ENCODE results near the gene CMC2. TPM values are rescaled to one million over a fixed set of nuclear protein-coding genes. Genes with fewer than 3 reads are reported as not detected.

Gene CMC2
- total RNA-seq, 2 donors from 2014 or later: 20.5 to 61.7 TPM

DNA sequence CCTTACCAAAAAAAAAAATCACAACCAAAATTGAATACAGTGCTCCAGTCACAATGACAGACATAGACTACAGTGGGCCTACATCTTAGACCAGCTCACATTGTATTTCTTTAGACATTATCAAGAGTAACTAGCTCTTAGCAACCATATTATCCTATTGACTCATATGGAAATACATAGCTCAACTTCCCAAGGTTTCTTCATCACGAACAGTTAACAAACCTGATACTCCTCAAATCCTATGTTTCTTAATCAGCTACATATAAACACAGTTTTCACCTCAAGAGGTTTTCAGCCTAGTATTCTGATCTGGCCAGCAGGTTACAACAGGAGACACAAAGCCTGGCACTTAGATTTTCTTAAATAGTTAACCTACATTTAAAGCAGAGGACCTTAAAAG is 29.7 kb downstream of the CMC2 start:
- Histone ChIP-seq H3K4me3 (no peak overlapping the region), H3K36me3 (peaks cover 20% of the 10 kb centered on the region), H3K27ac (no peak overlapping the region), H3K9me3 (no peaks in the 10 kb centered on the region), H3K4me1 (ENCODE audit: control insufficient read depth in 1 of 2, low read depth in 2 of 2) (peaks cover 0 to 4% of the 10 kb centered on the region in 2 donors), H3K27me3 (replicated peaks; ENCODE audit: insufficient read depth) (no peaks in the 10 kb centered on the region)
- ATAC-seq (ENCODE audit: insufficient number of reproducible peaks, low FRiP score, low read depth): no peak
- no peak for DNase-seq (ENCODE audit: low spot score)
- TF ChIP-seq, protein P1, sequence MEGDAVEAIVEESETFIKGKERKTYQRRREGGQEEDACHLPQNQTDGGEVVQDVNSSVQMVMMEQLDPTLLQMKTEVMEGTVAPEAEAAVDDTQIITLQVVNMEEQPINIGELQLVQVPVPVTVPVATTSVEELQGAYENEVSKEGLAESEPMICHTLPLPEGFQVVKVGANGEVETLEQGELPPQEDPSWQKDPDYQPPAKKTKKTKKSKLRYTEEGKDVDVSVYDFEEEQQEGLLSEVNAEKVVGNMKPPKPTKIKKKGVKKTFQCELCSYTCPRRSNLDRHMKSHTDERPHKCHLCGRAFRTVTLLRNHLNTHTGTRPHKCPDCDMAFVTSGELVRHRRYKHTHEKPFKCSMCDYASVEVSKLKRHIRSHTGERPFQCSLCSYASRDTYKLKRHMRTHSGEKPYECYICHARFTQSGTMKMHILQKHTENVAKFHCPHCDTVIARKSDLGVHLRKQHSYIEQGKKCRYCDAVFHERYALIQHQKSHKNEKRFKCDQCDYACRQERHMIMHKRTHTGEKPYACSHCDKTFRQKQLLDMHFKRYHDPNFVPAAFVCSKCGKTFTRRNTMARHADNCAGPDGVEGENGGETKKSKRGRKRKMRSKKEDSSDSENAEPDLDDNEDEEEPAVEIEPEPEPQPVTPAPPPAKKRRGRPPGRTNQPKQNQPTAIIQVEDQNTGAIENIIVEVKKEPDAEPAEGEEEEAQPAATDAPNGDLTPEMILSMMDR (IDR thresholded peaks at IDR 0.05): no peak

DNA sequence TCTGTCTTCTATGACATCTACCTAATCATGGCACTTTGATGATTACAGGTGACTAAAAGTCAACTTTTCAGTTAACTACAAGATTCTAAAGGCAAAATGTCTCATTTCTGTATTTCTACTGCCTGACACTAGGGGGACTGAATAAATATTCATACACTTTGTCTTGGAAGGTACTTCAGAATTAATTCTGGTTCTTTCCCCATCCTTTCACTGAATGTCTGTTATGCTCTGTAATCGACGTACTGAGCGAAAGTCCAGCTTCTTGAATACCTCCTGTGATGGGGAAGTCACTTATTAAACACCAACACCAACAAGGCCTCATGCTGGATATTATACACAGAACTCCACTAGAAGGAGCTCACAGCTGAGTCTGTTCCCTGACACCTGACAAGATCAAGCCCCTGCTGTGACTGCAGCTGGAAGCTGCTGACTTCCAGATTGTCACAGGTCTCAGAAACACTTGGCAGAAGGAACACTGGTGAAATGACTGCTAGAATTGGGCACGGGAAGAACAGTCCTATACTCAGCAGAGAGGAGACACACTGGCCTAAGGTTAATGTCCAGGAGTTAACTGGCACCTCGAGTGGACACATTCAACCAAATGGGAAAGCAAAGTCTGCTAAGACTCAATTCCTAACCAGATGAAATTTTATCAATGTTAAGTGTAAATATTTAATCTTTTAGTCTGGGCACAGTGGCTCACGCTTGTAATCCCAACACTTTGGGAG is 31.9 kb downstream of the CMC2 start:
- peaks cover 18% of the 10 kb centered on the region for H3K36me3 ChIP-seq
- no peak for DNase-seq (ENCODE audit: low spot score)
- no peak overlapping the region for H3K4me3 ChIP-seq
- ATAC-seq (ENCODE audit: insufficient number of reproducible peaks, low FRiP score, low read depth): no peak
- no peaks in the 10 kb centered on the region for H3K9me3 ChIP-seq
- TF ChIP-seq, protein P1 (IDR thresholded peaks at IDR 0.05): no peak
- H3K4me1 ChIP-seq (ENCODE audit: control insufficient read depth in 1 of 2, low read depth in 2 of 2): no peaks in the 10 kb centered on the region
- H3K27ac ChIP-seq: no peak overlapping the region
- H3K27me3 ChIP-seq (replicated peaks; ENCODE audit: insufficient read depth): no peaks in the 10 kb centered on the region

DNA sequence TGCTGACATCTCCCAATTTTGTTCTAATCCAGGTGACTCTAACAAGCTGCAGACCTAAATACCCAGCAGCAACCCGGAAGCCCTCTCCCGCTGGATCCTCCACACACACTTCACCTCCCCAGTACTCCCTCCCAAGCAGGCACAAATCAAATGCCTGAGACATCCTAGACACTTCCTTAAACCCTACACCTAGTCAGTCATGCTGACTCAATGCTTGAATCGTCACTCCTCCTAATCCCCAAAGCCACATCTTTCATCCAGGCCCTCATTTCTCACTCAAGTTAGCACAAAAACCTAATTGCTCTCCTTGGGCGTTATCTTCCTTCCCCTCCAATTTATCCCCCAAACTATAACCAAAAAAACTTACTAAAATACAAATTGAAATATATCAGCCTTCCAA is 32.7 kb downstream of the CMC2 start:
- no peaks in the 10 kb centered on the region for H3K9me3 ChIP-seq
- ATAC-seq (ENCODE audit: insufficient number of reproducible peaks, low FRiP score, low read depth) (no peak), DNase-seq (ENCODE audit: low spot score) (no peak)
- no peaks in the 10 kb centered on the region for H3K4me1 ChIP-seq (ENCODE audit: control insufficient read depth in 1 of 2, low read depth in 2 of 2)
- TF ChIP-seq, protein P1 (IDR thresholded peaks at IDR 0.05): no peak
- H3K27ac ChIP-seq: no peak overlapping the region
- H3K27me3 ChIP-seq (replicated peaks; ENCODE audit: insufficient read depth): no peaks in the 10 kb centered on the region
- peaks cover 14% of the 10 kb centered on the region for H3K36me3 ChIP-seq
- H3K4me3 ChIP-seq: no peak overlapping the region

DNA sequence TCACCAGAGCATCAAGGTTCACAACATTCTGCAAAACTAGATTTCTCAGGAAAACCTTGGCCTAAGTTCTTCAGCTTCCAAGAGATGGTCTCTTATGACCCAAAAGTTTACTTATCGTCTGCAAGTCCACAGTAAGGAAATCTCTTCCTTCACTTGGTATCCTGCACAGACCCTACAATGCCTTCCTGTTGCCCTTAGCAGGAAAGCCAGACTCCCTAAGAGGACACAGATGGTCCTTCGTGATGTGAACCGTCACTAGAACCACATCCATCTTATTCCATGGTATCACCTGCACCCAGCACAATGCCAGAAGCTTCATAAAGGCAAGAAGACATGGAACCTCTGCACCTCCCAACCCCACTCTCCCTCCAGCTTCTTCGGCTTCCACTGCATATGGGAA is 34.1 kb downstream of the CMC2 start:
- no peak overlapping the region for H3K4me3 ChIP-seq
- TF ChIP-seq, protein P1 (IDR thresholded peaks at IDR 0.05): no peak
- ATAC-seq (ENCODE audit: insufficient number of reproducible peaks, low FRiP score, low read depth) (no peak), DNase-seq (ENCODE audit: low spot score) (no peak)
- no peaks in the 10 kb centered on the region for H3K27me3 ChIP-seq (replicated peaks; ENCODE audit: insufficient read depth)
- H3K9me3 ChIP-seq: no peaks in the 10 kb centered on the region
- H3K36me3 ChIP-seq: peaks cover 10% of the 10 kb centered on the region
- no peak overlapping the region for H3K27ac ChIP-seq
- H3K4me1 ChIP-seq (ENCODE audit: control insufficient read depth in 1 of 2, low read depth in 2 of 2): no peaks in the 10 kb centered on the region

DNA sequence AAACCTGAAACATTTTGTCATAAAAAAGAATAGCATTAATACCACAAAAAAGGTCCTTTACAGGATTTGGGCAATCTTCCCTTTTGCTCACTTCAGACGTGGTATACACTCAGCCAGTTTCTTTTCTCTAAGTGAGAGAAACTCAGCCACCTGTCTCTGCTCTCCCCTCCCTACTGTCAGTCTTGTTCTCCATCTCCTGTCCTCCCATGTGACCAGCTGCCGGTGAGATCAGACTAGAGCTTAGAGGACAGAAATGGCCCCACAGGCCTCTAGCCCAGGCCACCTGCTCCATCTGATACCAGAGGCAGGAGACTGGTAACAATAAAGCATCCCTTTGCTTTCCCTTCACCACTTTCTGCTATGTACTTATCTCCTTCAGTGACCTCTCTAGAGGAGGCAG is 34.9 kb downstream of the CMC2 start:
- no peaks in the 10 kb centered on the region for H3K27me3 ChIP-seq (replicated peaks; ENCODE audit: insufficient read depth)
- no peak overlapping the region for H3K27ac ChIP-seq
- no peaks in the 10 kb centered on the region for H3K9me3 ChIP-seq
- ATAC-seq (ENCODE audit: insufficient number of reproducible peaks, low FRiP score, low read depth) (no peak), DNase-seq (ENCODE audit: low spot score) (no peak)
- no peak overlapping the region for H3K4me3 ChIP-seq
- TF ChIP-seq, protein P1 (IDR thresholded peaks at IDR 0.05): no peak
- H3K36me3 ChIP-seq: peaks cover 10% of the 10 kb centered on the region
- no peaks in the 10 kb centered on the region for H3K4me1 ChIP-seq (ENCODE audit: control insufficient read depth in 1 of 2, low read depth in 2 of 2)

All from thoracic aorta (tissue), 2 donors.